Activated CD4-positive, alpha-beta T cell treated with anti-CD3 and anti-CD28 coated beads, Interleukin-10, Interleukin-2, amounts not matched to agents 100 ng/mL and 50 ng/mL, durations not matched to agents 16 hours and 8 hours (primary cell): ENCODE data around the gene PON3.

Source experiments
- DNase-seq: peaks from one replicate; pipeline ENCODE4 v3.0.0-alpha.2; 2020

The PON3 gene

DNA sequence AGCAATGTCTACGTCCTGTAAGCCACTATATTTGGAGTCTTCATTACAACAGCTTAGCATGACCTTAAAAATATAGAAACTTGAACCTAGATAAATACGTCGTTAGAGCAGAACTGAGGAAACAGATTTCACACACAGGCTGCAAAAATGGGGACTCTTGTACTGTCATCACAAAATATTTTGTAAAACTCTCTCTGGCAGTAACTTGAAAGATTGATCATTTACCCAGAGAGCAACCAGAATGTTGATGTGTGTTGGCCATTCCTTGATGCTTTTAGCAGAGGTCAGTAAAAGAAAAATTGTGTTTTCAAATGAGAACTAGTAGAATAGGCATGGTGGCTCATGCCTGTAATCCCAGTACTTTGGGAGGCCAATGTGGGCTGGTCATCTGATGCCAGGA is 57.3 kb downstream of the PON3 start:
- no peak for DNase-seq

DNA sequence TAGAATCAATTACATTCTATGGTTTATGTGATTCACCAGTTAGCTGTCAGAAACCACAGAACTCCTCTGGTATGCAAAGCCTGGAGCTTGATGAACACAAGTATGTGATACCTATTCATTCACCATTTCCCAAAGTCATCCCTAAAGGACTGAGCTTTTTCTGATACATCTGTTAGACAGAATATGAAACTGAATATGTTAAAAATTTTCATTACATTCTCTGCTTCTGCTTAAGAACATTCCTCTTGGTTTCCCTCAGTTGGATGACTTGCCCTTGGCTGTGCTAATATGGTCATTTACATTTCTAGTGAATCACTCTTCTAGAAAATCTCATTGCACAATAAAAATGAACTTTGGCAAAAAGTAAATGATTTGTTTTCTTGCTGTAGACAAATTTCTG is 61.1 kb downstream of the PON3 start:
- DNase-seq: no peak

DNA sequence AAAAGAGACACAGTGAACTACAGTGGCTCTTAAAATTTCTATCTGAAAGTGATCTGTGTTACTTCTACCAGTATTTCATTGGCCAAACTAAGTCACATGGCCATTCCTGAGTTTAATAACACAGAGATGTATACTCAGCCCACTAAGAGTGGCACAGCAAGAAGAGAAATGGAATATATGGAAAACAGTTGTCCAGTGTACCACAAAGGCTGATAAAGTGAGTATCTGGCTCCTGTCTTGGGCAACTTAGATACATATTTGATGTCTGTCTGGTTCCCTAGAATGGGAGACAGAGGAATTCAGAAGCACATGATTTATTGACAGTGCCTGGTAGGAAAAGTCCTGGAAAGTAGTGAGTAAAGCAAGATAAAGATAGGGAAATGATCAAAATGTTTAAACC is 61.7 kb downstream of the PON3 start:
- DNase-seq: no peak

DNA sequence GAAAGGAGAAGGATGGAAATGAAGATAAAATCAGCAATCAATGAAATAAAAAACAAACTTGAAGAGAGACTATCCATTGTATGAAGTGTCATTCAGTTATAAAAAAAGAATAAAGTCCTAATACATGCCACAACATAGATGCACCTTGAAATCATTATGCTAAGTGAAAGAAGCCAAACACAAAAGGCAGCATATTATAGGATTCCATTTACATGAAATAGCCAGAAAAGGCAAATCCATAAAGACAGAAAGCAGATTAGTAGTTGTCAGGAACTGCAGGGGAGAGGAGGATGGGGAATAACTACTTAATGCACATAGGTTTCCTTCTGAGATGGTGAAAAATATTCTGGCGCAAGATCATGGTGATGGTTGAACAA is 65.2 kb downstream of the PON3 start:
- no peak for DNase-seq

DNA sequence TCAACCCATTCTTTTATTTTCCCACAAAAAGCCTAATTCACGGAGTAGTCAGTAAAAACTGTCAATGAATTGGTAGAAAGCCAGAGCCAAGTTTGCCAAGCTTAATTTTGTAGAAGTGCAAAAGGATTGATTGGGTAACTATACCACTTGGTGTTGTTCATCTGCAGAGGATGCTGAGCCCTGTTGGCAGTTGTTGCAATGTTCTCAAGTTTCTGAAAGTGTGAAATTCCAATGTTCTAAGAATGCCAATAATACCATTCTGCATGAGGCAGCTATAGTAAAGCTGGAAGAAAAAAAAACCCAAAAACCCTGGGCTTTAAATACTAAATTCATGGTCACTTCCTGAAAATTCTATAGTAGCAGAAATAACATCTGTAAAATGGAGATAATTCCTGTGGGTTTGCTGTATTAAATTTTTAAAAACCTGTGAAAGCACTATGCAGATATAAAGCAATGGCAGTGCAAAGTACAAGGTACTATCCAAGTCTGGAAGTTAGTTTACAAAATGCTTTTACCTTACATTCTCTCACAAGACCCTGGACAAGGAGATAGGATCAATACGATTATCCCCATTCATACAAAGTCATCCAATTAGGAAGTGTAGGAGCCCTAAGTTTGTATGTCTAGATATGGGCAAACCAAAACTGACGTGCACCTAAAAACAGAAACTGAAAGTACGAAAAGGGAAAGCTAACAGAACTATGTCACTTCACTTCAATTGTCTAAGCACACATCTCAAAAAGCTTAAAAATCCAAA is 65.8 kb downstream of the PON3 start:
- peak; percentile 45 for DNase-seq

DNA sequence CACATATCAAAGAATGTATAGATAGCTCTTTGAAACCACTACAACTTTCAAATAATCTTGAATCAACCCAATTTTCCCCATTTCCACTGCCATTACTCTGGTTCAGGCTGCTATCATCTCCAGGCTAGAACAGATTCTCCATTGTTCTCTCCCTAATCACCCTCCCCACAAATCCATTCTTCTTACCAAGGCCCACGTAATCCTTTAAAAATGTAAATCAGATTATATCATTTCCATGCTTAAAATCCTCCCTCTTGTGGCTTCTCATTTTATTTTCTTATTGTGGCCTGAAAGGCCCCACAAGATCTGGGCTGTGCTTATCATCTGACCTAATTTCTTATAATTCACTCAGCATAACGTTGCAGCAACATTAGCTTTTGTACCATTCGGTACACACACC is 68.8 kb downstream of the PON3 start:
- no peak for DNase-seq

DNA sequence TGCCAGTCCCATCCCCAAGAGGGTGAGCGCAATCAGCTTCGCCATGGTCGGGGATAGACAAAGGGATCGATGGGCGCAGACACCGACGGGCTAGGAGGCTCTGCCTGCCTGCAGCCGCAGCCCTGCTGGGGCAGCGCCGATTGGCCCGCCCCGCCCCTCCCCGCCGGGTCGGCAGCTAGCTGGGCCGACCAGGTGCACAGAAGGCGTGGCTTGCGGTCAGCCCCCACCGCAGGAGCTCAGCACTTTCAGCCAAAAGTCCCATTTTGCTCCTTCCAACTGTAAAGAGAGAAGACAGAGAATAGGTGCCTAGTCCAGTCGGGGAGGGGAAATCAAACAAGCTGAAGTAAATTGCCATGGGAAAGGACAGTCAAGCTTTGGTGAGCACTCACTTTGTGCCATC is 71.7 kb downstream of the PON3 start, which contains the start of gene PON1:
TSS of gene PON1 (minus strand) at position 102 of the 400 bp plus-strand sequence. CDS start at position 45, 57 bp downstream.
- DNase-seq: no peak

DNA sequence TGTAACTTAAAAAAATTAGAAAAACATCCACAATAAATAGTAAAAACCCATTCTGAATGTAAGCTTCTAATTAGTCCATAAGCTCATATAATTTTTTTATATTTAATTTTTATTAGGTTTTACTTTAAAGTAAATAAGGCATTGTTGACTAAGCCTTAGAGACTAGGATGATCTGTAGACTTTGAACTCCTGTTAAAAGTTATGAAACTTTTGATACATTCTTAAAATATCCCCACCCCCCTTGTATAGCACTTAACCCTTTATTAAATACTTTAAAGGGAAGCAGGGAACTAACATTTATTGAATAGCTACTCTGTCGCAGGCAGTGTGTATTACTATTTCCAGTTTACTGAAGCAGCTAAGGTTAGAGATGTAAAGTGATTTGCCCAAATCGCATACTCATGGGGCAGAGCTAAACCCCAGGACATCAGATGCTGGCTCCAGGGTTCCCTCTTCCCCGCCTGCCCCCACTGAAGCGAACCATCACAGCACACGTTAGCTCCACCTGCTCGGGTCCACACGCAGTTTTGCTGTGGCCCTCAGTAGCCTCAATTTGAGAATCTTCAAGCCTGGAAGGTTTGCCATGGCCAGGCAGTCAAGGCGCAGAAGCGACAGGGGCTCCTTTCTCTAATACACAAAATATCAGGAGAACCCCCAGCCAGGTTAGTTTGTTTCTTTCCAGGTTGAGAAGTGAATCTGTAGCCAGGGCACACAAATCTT is 72.6 kb downstream of the PON3 start:
- no peak for DNase-seq

DNA sequence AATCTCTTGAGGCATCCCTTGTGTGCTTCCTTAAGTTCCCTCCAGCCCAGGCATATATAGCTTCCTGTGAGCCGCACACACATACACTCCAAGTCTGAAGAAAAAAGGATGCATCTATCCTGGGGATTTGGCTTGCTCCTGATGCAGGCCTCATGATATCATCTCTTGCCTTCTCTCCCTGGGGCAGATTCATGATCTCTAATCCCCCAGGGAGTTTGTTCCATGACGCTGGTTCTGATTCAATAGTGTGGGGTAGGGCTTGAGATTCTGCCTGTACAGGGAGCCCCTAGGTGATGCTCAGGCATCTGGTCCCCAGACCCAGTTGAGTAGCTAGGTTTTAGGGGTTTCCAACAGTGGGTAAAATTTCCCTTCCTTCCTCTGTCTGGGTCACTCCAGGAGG is 73.3 kb downstream of the PON3 start:
- no peak for DNase-seq

DNA sequence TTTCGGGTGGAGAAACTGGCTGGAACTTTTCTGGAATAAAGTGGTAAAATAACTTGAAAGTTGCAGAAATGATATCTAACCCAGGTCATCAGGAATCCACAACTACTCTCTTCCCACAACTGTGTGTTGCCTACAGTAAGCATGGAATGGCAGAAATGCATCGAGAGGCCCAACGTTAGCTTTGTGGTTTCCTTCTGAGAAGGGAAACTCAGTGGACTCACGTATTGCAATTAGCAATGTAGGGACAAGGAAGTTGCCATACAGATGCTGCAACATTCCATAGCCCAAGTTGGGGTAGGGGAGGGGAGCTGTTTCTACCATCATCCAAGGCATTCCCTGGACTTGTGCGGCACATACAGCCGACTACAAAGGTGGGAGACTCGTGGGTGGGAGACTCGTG is 73.8 kb downstream of the PON3 start:
- no peak for DNase-seq

DNA sequence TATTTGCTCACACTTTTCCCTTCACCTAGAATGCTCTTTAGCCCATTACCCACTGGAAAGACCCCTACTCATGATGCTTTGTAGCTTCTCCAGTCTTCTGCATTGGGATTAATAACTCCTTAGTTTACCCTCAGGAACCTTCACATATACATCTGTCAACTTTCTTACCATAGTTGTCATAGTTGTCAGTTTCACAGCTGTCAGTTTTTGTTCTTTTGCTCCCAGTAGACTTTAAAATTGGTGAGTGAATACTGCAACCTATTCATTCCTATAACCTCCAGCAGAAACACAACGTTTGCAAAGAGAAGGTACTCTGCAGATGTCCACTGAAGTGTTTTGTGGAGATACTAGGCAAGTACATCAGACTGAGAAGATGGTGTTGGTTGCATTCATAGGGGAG is 74.5 kb downstream of the PON3 start:
- DNase-seq: no peak

DNA sequence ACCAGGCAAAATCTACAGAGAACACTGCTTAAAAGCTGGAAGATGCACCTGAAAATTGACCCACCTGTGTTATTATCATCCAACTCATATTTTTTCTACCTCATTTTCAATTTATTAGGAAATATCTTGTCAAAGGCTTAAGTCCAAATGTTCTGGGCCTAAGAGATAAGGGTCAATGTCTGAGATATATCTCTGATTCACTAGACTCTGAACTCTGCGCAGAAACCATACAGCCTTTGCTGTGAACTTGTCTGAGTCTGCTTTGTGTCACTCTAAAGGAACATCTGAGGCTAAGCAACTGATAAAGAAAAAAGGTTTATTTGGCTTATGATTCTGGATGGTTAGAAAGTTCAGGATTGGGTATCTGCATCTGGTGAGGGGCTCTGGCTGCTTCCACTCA is 75.5 kb downstream of the PON3 start:
- no peak for DNase-seq

DNA sequence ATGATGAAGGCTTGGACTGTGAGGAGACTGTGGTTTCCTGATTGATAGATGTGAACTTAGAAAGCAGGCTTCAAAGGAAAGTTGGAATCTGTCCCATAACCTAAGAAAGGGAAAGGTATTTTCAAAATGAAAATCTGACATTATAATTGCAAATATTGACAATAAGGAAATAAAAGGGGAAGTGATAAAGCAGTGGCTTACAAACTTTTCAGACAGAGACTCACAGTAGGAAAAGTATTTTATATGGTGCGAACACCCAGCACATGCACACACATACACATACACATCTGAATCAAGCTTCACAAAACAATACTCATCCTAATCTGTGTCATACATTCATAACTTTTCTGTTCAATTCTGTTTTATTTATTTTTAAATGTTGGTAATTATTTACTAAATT is 76.6 kb downstream of the PON3 start:
- DNase-seq: no peak

DNA sequence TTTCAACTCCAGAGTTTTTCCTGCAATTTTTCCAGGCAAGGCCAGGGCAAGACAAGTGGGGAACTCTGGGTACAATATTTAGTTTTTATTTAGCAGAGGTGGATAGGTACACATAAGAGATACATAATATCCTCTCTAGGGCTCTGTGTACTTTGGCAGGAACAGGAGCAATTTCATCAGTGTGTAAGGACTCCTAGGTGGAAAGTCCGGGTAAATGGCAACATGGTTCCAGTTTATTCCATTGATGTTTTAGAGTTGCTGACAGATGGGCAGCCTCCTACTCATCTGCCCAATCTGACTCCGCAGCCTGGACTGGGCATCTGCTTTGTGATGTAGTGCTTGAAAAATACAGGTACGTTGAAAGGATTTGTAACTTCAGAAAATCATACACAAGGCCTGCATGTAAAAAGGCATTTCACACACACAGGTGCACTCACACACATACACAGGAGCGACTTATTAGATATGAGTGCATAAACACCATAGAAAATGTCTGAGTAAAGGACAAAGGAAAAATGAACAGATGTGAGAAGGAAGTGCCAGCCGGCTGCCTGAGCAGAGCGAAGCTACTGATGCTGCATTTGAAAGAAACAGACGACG is 77.6 kb downstream of the PON3 start:
- no peak for DNase-seq

DNA sequence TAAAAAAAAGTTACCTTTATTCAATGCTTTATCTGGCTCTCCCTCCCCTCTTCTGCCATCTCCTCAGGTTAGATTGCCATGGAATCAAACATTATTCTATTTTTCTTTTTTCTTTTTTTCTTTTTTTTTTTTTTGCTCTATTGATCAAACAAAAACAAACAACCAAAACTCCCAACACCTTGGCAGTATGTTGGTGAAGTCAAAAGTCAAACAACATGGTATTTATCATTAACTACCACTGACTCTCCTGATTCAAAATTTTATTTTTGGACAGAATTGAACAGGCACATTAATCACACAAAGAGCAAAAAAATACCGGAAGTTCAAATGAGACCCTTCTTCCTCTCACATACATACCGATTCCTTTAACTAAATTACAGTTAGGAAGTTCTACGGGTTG is 78.2 kb downstream of the PON3 start:
- no peak for DNase-seq

DNA sequence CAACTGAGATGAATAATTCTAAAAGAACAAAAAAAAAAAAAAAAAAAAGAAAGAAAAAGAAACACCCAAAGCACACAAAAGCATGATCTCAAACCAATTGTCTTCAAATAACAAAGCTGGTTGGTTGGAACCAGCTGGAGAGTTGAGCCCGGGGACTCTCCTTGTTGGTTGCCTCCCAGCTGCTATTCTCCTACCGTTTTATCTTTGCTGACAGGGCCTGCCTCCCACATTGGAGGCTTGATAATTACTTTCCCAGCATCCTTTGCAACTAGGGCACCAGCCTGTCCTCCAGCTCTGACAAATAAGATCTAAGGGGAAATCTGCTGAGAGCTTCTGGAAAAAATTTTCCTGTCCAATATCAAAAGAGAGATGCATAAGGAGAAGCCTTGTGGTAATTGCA is 78.6 kb downstream of the PON3 start:
- no peak for DNase-seq

DNA sequence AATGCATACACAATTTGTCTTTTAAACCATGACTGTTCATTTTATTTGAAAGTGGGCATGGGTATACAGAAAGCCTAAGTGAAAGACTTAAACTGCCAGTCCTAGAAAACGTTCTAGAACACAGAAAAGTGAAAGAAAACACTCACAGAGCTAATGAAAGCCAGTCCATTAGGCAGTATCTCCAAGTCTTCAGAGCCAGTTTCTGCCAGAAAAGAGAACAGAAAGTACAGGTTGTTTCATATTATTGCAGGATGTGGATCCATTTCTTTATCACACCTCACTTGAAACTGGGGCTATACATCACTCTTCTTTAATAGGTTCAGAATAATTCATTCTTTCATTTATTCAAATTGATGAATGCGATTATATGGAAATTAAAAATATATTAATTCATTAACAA is 79.6 kb downstream of the PON3 start:
- no peak for DNase-seq

DNA sequence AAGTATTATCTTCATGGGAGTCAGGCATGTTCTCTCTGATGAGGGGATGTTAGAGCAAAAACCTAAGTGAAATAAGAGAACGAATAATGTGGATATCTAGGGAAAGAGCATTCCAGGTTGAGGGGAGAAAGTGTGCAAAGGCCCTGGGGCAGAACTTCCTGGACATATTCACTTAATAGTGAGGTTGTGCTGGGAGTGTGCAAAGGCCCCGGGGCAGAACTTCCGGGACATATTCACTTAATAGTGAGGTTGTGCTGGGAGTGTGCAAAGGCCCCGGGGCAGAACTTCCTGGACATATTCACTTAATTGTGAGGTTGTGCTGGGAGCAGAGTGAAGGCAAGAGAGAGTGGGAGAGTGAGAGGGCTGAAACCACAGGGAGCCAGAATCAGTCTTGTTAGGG is 83.6 kb downstream of the PON3 start:
- DNase-seq: no peak

DNA sequence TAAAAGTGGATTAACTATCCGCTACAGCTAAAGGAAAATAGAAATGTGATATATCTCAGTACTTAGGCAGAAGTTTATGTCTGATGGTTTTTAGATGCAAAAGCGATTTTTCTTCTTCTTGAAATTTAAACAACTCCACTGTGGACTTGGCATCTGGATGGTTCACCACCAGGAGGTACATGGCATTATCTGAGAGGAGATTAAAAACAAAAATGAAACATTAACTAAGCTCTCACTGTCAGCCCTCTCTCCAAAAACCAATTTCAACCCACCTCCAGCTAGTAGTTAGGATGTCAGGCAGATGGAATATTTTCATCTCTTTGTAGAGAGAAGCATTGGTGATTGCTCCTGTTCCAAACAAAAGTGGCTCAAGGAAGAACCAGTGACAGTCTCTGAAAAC is 84.8 kb downstream of the PON3 start:
- DNase-seq: no peak

DNA sequence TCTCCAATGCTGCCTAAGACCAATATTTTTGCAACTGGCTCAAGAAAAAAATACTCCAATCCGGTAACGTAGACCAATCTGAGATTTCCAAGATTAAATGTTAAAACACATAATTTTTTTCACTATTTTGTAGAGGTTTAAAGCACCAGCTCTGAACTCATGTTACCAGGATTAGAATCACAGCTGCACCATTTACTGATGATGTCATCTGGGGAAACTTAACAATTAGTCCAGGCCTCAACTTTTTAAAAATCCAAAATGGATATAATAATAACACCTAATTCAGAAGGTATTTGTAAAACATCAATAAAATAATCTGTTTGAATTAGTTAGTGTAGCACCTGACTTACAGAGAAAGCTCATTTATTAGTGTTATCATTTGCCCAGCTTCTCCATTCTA is 86.2 kb downstream of the PON3 start:
- DNase-seq: no peak
